Measurements from ENCODE around the gene C12orf42. TPM values are rescaled to one million over a fixed set of nuclear protein-coding genes. Genes with fewer than 3 reads are reported as not detected.

The C12orf42 gene
- total RNA-seq, 1 experiment from 2014 or later = not detected

- no peak for TF ChIP-seq CTCF (conservative IDR thresholded peaks at IDR 0.05)
- H3K79me2 ChIP-seq (ENCODE audit: insufficient read depth, low read length) = no peaks in the 10 kb centered on the region
- H3K36me3 Mint-ChIP-seq (ENCODE audit: insufficient read depth in 1 of 3, low read depth in 3 of 3) = 0 out of 7 replicates have a peak, but pooled peaks cover 0 to 2% (median 0%) of the 10 kb centered on the region in 3 experiments
- no peaks in the 10 kb centered on the region; a peak in 1 of 5 replicates for H3K9me3 Mint-ChIP-seq
- H3K9ac ChIP-seq (ENCODE audit: extremely low read depth, insufficient read length, low read length) = no peak overlapping the region
- H3K27me3 Mint-ChIP-seq (ENCODE audit: low read depth) = peaks cover 2% of the 10 kb centered on the region; the same call in 1 of the 2 replicates
- no peak overlapping the region for H3K56ac ChIP-seq (ENCODE audit: insufficient read length, low read depth, low read length)
- H3K4me1 ChIP-seq (ENCODE audit: insufficient read depth, low read length) = no peaks in the 10 kb centered on the region; the same call in 1 of the 2 replicates
- no peaks in the 10 kb centered on the region for H3K79me1 ChIP-seq (ENCODE audit: insufficient read depth, low read depth, low read length, poor library complexity, severe bottlenecking)
- no peak overlapping the region for H3K18ac ChIP-seq (ENCODE audit: insufficient read length, low read depth, low read length)
- no peak for DNase-seq
- no peak overlapping the region for H3K4me3 Mint-ChIP-seq
- H3K4me2 ChIP-seq (ENCODE audit: insufficient read depth, insufficient read length, low read length) = no peak overlapping the region
- H3K4me1 Mint-ChIP-seq = peaks cover 18 to 21% of the 10 kb centered on the region in 2 experiments
- H4K8ac ChIP-seq (replicated peaks; ENCODE audit: insufficient read length, low read depth, low read length) = no peak overlapping the region
- H4K91ac ChIP-seq (ENCODE audit: insufficient read length, low read depth, low read length) = no peak overlapping the region
- WGBS (ENCODE audit: extremely low coverage, insufficient read length, low lambda C conversion rate) = no CpG with 5 or more reads among the region's 3 CpGs
- H3K4ac ChIP-seq (ENCODE audit: low read depth, low read length) = no peak overlapping the region
- H2BK20ac ChIP-seq (ENCODE audit: low read depth, low read length, poor library complexity, severe bottlenecking) = no peak overlapping the region
- H3K23me2 ChIP-seq (ENCODE audit: insufficient read length, low read depth, low read length, poor library complexity, severe bottlenecking) = no peaks in the 10 kb centered on the region
- H3K27ac ChIP-seq (ENCODE audit: insufficient read length, low read depth, low read length) = no peak overlapping the region
- no peak overlapping the region for H4K5ac ChIP-seq (ENCODE audit: insufficient read length, low read depth, low read length)
- H2BK15ac ChIP-seq (ENCODE audit: low read depth, low read length) = no peak overlapping the region
- no peak overlapping the region for H2AK5ac ChIP-seq (ENCODE audit: insufficient read length, low read length)
- no peak overlapping the region for H3T11ph ChIP-seq (ENCODE audit: low read length)
- H3K14ac ChIP-seq (ENCODE audit: insufficient read depth, low read length) = no peak overlapping the region
- no peak overlapping the region for H3K27ac Mint-ChIP-seq
- no peak overlapping the region for H3K23ac ChIP-seq (ENCODE audit: insufficient read length, low read depth, low read length)
- no peak overlapping the region for H2AFZ ChIP-seq (ENCODE audit: low read length)
- no peak overlapping the region for H2BK120ac ChIP-seq (ENCODE audit: low read depth, low read length, poor library complexity, severe bottlenecking)
- no peak overlapping the region for H2BK5ac ChIP-seq (ENCODE audit: insufficient read length, low read length)
- H4K20me1 ChIP-seq (ENCODE audit: control insufficient read depth, insufficient read depth, insufficient read length) = no peaks in the 10 kb centered on the region
- no peaks in the 10 kb centered on the region for H3K27me3 ChIP-seq (ENCODE audit: insufficient read depth, low read length)
- no peak overlapping the region for H2BK12ac ChIP-seq (ENCODE audit: insufficient read length, low read depth, low read length)
- H3K9me3 ChIP-seq (ENCODE audit: control insufficient read depth, low read depth, low read length) = no peaks in the 10 kb centered on the region
Observed at GRCh38 chr12:103442822-103443221, 52.9 kb downstream of the C12orf42 start.
